ENCODE data around the gene CDK3. TPM values are rescaled to one million over a fixed set of nuclear protein-coding genes. Genes with fewer than 3 reads are reported as not detected.

CDK3 gene
- total and polyA plus RNA-seq, 9 of the 15 experiments (the other 6 are each of a cell fraction or from before 2014, with no cell fraction given), result 0.55 to 8.2 (median 4.7) TPM

DNA sequence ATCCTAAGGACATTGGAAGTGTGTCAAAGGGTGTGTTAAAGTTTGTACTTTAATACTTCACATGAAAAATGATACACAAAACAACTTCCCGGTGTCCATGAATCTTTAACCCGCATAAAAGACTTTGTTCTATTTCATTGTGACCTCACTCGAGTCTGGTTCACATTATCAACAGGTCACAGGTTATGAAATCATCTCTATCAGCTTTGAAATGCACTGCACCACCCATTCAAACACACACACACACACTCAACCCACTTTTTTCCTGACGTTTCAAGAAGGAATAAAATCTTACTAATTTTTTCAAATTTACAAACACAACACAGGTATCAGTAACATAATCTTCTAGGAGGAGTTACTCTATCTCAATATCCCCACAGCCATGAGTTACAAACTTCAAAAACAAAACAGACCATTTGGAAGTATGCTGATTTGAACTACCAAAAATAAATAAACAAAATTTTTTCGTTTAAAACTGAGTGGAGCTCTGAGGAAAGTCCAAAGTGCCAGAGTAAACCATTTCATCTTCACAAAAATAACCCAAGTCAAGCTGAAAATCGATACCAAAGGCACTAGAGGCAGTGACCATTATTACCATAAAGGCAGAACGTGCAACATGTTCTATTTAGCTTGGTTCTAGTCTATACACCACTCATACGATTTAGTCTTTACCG, 24.3 kb upstream of the CDK3 start (continued):
- peak; percentile 7 to 22; a peak in 2 of 4 replicates for TF ChIP-seq KDM1A (IDR thresholded peaks at IDR 0.05)
- TF ChIP-seq EZH2 (IDR thresholded peaks at IDR 0.05; ENCODE audit: borderline replicate concordance, low read depth, low read length), result no peak
- TF ChIP-seq NR2C2 (CRISPR knock-in tag; IDR thresholded peaks at IDR 0.05), result no peak
- TF ChIP-seq NR2C2 (tag; IDR thresholded peaks at IDR 0.05), result peak; percentile 75
- TF ChIP-seq FOXM1 (IDR thresholded peaks at IDR 0.05; ENCODE audit: low read depth), result peak; percentile 41; the same call in 1 of the 2 replicates
- no peak for TF ChIP-seq FOXM1 (CRISPR knock-in tag; IDR thresholded peaks at IDR 0.05; ENCODE audit: low read depth)
- TF ChIP-seq POLR2AphosphoS5 (IDR thresholded peaks at IDR 0.05; ENCODE audit: control insufficient read depth, insufficient read depth, low read depth, low read length), result peak; percentile 43; the same call in 1 of the 2 replicates
- TF ChIP-seq, protein P1, sequence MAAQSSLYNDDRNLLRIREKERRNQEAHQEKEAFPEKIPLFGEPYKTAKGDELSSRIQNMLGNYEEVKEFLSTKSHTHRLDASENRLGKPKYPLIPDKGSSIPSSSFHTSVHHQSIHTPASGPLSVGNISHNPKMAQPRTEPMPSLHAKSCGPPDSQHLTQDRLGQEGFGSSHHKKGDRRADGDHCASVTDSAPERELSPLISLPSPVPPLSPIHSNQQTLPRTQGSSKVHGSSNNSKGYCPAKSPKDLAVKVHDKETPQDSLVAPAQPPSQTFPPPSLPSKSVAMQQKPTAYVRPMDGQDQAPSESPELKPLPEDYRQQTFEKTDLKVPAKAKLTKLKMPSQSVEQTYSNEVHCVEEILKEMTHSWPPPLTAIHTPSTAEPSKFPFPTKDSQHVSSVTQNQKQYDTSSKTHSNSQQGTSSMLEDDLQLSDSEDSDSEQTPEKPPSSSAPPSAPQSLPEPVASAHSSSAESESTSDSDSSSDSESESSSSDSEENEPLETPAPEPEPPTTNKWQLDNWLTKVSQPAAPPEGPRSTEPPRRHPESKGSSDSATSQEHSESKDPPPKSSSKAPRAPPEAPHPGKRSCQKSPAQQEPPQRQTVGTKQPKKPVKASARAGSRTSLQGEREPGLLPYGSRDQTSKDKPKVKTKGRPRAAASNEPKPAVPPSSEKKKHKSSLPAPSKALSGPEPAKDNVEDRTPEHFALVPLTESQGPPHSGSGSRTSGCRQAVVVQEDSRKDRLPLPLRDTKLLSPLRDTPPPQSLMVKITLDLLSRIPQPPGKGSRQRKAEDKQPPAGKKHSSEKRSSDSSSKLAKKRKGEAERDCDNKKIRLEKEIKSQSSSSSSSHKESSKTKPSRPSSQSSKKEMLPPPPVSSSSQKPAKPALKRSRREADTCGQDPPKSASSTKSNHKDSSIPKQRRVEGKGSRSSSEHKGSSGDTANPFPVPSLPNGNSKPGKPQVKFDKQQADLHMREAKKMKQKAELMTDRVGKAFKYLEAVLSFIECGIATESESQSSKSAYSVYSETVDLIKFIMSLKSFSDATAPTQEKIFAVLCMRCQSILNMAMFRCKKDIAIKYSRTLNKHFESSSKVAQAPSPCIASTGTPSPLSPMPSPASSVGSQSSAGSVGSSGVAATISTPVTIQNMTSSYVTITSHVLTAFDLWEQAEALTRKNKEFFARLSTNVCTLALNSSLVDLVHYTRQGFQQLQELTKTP (IDR thresholded peaks at IDR 0.05; ENCODE audit: low read depth in 1 of 2, partially characterized antibody in 2 of 2), result no peak
- peak; percentile 64 for TF ChIP-seq TCF3 (CRISPR knock-in tag; IDR thresholded peaks at IDR 0.05)
- 0 out of 2 replicates have a peak, but pooled peaks have one; percentile 29 for TF ChIP-seq PML (IDR thresholded peaks at IDR 0.05; ENCODE audit: low read length)
- peak; percentile 74 for TF ChIP-seq NR2C1 (IDR thresholded peaks at IDR 0.05)
- peak; percentile 78 for TF ChIP-seq NR2C1 (tag; IDR thresholded peaks at IDR 0.05)
- TF ChIP-seq DPF2 (IDR thresholded peaks at IDR 0.05), result peak; percentile 60
- peak; percentile 82 for TF ChIP-seq ARID1B (IDR thresholded peaks at IDR 0.05)
- TF ChIP-seq TAL1 (IDR thresholded peaks at IDR 0.05), result peak; percentile 66
- TF ChIP-seq POLR2H (tag; IDR thresholded peaks at IDR 0.05; ENCODE audit: low read depth), result 0 out of 2 replicates have a peak, but pooled peaks have one; percentile 37
- no peak for TF ChIP-seq MECOM (CRISPR knock-in tag; IDR thresholded peaks at IDR 0.05)
- peak; percentile 37; the same call in 1 of the 2 replicates for TF ChIP-seq NBN (IDR thresholded peaks at IDR 0.05; ENCODE audit: low read depth)
- peak; percentile 81 for TF ChIP-seq CBFA2T3 (IDR thresholded peaks at IDR 0.05)
- TF ChIP-seq L3MBTL2 (IDR thresholded peaks at IDR 0.05), result 0 out of 2 replicates have a peak, but pooled peaks have one; percentile 9
- TF ChIP-seq ZNF766 (CRISPR knock-in tag; conservative IDR thresholded peaks at IDR 0.05), result peak; percentile 46; the same call in 1 of the 2 replicates
- TF ChIP-seq, protein P2, sequence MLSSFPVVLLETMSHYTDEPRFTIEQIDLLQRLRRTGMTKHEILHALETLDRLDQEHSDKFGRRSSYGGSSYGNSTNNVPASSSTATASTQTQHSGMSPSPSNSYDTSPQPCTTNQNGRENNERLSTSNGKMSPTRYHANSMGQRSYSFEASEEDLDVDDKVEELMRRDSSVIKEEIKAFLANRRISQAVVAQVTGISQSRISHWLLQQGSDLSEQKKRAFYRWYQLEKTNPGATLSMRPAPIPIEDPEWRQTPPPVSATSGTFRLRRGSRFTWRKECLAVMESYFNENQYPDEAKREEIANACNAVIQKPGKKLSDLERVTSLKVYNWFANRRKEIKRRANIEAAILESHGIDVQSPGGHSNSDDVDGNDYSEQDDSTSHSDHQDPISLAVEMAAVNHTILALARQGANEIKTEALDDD (IDR thresholded peaks at IDR 0.05), result peak; percentile 54; the same call in 1 of the 2 replicates
- no peak for TF ChIP-seq CEBPG (CRISPR knock-in tag; IDR thresholded peaks at IDR 0.05)
- TF ChIP-seq CEBPG (tag; conservative IDR thresholded peaks at IDR 0.05 in 1 of 2, IDR thresholded peaks at IDR 0.05 in 1 of 2), result peak; percentile 7 to 42; a peak in 1 of 4 replicates
- 0 out of 2 replicates have a peak, but pooled peaks have one; percentile 26 for TF ChIP-seq ZEB2 (IDR thresholded peaks at IDR 0.05)

Measured in K562 (cell line).